ENCODE data around the gene RIT1.
A peak's percentile ranks its signal among the peaks of the same experiment; 100 is the strongest.
"Not testable (repeated sequence)": the region's sequence is repeated elsewhere in the genome, so short reads cannot be mapped to it uniquely, and the experiment has no call there.

Gene RIT1

DNA sequence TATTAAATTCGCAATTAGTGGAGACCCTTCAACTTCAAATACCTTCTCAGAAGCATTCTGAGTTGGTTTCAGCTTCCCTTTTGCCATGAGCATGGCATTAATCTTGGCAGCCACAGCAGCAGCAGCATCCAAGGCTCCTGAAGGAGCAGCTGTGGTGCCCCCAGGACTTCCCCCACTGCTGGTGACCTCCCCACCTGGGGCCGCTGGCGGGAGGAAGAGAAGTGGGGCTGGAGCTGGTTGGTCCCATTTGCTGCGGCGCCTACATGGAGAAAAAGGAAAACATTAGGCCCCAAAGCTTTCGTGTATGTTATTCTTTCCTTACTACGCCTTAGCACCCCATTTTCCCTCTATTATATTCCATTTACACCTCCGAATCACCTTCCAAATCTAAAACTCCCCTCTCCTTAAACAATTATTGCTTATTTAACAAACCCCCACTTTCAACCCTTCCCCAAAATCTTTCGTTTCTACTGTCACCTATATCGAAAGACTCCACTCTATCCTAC lies 22.5 kb upstream of the RIT1 start:
- DNase-seq: no peak

DNA sequence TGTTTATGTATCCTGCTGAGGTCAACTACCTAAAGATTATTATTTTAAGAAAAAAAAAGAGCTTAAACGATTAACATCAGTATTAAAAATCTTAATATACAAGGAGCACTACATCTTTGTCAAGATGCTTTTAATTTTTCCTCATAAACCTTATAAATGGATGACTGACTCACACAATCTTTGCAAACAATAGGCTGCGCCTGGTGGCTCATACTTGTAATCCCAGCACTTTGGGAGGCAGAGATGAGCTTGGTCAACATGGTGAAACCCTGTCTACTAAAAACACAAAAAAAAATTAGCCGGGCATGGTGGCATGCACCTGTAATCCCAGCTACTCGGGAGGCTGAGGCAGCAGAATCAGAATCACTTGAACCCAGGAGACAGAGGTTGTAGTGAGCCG lies 21.3 kb upstream of the RIT1 start:
- DNase-seq: no peak

DNA sequence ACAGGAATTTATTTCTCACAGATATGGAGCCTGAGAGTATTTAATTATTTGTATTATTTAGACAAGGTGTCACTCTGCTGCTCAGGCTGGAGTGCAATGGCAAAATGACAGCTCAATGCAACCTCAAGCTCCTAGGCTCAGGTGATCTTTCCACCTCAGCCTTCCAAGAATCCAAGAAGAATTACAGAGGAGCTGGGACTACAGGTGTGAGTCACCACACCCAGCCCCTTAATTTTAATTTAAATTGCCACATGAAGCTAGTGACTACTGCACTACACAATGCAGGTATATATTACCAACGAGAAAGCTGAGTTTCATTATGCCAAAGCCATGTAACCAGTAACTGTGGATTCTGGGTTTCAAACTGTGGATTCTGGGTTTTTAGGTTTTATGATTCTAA lies 20.9 kb upstream of the RIT1 start:
- no peak for DNase-seq

DNA sequence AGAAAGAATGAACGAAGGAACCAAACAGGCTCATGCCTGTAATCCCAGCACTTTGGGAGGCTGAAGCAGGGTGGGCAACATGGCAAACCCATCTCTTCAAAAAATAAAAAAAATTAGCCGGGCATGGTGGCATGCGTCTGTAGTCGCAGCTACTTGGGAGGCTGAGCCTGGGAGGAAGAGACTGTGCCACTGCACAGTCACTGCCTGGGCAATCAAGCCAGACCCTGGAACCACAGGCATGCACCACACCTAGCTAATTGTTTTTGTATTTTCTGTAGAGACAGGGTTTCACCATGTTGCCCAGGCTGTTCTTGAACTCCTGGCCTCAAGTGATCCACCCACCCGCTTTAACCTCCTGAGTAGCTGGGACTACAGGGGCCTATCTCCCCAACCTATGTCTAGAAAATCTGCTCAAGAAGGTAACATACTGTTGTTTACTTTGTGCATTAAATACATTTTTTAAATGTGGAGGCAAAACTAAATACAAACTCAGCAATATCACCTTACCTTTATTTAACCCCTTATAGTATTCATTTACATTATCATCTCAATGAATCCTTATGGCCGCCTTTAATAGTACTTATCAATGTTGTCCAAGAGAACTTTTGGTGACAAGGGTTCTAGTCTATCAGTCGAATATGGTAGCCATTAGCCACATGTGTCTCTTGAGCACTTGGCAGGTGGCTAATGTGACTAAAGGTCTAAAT lies 20.3 kb upstream of the RIT1 start:
- DNase-seq: no peak

DNA sequence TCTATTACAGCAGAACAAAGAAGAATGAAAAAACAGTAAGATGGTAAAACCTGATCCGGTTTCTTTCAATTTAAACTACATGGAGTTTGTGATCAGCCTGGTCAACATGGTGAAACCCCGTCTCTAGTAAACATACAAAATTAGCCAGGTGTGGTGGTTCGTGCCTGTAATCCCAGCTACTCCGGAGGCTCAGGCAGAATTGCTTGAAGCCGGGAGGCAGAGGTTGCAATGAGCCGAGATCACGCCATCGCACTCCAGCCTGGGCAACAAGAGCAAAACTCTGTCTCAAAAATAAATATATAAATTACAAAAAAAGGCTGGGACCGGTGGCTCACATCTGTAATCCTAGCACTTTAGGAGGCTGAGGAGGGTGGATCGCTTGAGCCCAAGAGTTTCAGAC lies 19.6 kb upstream of the RIT1 start:
- DNase-seq: not testable (repeated sequence)

DNA sequence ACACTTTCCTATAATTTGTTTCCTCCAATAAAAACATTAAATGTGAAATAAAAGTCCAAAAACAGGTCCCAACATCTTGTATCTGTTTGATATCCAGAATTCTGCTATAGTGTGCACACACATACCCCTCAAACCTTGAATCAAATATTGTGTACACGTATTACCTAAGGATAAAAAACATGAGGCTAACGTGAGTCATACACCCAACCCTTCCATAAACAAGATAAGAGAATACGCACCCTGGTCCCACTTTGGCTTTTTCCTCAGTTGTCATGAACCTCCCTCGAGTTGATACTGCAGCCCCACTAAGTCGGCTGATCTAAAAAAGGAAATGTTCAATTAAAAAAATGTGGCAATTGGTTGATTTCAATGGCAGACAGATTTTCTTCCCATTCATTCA lies 17.9 kb upstream of the RIT1 start:
- no peak for DNase-seq

DNA sequence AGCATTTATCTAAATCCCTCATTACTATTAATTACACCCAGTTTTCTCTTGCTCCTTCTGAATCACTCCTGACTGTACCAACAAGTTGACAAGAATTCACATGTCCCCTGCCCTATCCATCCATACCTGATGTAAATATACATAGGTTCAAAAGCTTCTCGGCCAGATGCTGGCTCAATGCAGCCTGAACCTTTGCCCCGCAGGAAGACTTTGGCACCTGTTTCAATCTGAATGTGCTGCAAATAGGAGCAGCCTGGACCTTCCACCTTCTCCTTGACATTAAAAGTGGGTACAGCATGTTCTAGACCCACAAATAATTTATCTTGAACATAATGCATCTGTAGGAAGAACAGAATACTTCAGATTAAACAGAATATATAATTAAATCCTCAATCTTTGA lies 14.4 kb upstream of the RIT1 start:
- no peak for DNase-seq

DNA sequence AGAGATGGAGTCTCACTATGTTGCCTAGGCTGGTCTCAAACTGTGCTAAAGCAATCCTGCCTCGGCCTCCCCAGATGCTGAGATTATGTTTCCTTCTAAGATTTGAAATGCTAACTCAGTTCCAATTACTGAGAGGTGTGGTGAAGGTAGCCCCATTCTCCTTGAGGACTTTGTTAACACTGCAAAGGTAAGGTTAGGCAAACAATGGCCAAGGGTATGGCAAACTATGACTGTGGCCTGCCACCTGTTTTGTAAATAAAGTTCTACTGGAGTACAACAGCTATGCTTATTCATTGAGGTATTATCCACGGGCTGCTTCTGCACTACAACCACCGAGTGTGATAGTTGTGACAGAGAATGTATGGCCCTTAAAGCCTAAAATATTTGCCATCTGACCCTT lies 9.6 kb upstream of the RIT1 start:
- no peak for DNase-seq

DNA sequence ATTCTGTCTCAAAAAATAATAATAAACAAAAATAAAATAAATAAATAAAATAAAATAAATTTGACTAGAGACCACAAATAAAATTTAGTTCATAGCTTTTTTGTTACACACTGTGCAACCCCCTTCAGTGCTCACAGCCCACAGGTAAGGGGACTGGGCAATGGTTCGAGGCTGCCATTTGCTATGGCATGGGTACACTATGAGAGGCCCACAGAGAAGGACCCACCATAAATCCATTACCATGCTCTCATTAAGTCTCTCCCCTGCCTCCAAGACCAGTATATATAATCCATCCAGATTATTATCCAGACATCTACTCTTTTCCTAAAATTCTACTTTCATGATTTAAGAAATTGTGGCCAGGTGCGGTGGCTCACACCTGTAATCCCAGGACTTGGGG lies 8.7 kb upstream of the RIT1 start:
- no peak for DNase-seq

DNA sequence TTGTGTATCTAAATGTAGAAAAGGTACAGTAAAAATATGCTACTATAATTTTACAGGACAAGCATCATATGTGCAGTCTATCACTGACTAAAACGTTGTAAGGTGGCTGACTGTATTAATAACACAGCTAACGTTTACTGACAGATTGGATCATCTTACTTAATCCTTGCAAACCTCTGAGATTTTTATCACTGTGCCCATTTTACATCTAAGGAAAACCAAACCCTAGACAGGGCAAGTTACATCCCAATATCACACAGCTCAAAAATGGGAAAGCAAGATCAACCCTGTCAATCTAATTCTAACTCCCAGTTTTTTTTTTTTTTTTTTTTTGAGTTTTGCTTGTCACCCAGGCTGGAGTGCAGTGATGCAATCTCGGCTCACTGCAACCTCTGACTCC lies 7.5 kb upstream of the RIT1 start:
- DNase-seq: no peak

DNA sequence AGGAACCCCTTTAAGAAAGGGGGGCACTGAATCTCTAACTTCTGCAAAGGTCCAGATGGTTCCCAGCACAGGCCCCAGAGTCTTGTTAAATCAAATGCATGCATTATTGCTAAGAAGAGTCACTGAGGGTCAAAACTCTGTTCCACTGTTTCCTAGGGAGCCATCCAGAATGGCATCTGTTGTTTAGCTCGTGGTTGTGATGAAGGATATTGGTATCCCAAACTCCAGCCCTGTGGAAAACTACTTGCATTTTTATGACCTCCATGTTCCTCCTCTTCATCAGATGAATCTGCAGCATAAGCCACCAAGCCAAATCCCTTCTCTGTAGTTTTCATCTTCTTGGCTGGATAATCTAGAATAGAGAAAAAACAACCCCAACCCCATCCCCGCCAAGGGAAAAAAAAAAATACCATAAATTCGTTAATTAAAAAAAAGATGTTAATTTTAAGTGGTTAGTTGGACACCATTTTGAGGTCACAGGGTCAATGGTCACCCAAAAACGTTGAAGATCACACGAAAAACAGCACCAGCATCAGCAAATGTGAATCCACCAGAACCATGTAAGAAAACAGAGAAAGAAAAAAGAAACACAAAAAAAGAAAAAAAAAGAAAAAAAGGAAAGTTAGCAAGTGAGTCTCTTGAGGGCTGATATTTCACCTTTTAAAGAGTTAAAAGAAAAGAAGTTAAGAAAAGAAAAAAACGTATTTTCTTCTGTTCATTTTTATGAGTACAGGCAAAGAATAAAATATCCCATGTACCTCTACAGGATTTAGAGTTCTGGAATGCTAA lies 3.0 kb upstream of the RIT1 start:
- DNase-seq: no peak

DNA sequence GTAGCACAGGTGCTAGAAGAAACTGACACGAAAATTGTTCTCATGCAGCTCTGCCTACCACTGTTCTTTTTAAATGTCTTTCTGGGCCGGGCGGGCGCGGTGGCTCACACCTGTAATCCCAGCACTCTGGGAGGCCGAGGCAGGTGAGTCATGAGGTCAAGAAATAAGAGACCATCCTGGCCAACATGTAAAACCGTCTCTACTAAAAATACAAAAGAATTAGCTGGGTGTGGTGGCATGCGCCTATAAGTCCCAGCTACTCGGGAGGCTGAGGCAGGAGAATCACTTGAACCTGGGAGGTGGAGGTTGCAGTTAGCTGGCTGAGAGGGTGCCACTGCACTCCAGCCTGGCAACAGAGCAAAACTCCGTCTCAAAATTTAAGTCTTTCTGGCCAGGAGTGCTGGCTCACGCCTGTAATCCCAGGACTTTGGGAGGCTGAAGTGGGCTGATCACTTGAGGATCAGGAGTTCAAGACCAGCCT lies 947 bp upstream of the RIT1 start:
- no peak for DNase-seq

DNA sequence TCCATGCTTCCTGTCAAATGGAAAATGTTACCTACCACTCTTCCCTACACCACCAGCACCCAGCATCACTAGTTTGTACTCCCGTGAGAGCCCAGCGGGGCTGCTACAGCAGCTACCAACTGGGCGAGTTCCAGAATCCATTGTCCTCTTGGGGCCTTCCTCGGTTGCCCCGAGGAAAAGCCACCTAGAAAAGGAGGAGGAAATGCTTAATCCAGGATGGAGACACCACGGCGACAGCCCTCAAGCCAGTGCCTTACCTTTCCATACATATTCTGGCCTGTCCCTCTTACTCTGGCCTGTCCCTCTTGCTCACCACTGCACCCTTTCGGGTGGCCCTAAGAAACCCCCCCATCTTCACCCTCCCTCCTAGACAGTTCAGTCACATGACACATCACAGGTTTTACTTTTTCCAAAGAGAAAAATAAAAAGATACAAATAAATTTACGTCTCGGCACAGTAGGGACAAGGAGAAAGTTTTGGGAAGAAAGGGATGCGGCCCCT lies 478 bp downstream of the RIT1 start:
- peak; percentile 31 for DNase-seq

DNA sequence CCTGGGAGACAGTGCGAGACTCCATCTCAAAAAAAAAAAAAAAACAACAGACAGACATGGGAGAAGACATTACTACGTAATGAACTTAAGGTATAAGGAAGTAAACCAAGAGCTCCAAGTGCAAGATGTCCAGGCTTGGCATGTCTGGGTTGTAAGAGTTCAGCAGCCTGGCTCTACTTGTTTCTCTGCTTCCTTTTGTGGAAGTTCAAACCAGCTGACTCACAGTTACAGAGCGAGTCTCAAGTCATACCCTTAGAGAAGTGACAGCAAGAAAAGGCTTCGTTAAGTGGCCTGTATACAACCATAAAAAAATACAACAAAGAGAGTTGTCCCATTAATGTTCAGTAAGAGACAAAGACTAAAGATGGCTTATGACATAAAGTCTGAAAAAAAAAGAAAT lies 1.3 kb downstream of the RIT1 start:
- DNase-seq: peak; percentile 89

DNA sequence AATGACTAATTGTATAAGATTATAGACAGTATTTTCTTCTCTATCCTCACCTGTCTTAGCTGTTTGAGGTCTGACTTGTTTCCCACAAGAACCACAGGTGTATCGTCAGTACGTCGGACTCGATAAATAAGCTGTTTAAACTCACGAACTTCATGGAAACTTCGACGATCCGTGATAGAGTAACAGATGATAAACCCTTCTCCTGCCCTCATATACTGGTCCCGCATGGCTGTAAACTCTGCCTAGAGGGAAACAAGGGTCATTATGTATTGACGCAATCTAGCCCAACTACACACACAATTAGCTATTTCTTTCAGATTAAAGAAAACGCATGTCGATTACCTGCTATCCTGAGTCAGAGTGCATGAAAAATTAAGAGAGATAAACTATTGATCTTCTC lies 6.9 kb downstream of the RIT1 start:
- no peak for DNase-seq

DNA sequence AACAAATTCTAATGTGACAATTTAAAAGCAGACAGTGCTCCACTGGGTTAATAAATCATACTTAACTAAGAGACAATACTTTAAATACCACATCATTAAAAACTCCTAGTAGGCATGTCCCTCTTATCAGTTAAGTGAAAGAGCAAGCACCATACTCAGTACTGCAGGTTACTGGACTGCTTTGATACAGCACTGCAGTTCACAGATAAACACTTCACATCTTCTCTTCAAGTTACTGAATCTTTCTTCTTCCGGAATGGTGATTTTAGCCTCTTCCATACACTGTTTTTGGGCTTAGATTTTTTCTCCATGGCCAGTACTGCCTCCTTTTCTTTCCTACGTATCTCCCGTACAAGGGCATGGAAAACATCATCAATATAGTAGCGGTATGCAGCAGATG lies 11.0 kb downstream of the RIT1 start:
- DNase-seq: no peak

DNA sequence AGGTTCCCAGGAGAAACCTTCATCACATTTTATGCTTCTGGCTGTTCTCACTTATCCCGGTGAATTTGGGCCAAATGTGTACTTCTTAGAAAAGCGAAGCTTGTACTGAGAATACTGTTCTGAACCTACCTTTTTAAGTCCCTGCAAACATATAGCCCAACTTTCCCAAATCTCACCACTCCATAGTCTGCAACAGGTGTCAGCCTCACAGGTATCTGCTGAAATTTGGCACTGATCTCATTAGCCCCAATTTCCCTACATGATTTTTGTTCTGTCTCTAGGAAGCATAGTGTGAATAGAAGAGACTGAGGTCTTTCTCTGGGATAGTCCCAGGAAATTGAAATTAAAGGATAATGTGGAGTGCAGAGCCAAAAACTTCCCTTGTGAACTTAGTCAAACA lies 11.5 kb downstream of the RIT1 start:
- DNase-seq: no peak

DNA sequence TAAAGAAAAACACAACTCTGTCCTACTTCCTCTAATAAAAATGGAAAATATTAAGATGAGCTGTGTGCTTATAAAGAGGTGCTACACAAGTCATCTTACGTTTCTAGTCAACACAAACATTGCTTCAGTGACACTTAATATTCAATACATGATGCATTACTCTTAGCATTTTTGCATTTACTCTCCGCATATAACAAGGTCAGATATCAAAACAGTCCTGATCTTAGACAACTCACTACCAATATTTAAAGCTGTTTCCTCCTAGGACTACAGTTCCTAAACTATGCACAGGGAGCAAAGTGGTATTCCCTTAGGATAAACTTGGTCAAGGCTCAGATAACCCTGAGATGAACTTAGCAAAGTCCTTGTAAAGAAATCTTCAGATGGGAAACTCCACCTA lies 12.3 kb downstream of the RIT1 start:
- no peak for DNase-seq

DNA sequence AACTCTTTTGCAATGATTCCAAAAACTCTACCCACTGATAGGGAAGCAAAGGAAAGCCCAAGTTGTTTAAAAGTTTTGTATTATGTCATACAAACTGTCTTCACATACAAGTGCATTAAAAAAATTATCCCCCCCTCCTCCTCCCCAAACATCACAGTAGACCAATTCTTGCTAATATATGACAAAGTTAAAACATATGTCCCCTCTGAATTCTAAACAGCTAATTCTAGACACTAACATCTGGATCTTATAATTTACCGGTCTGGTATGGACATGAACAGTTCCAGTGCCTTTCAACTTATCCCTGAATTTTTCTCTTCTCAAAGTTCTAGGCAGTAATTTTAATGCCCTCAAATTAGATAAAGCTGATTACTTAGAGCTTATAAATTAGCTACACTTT lies 13.4 kb downstream of the RIT1 start:
- DNase-seq: no peak

DNA sequence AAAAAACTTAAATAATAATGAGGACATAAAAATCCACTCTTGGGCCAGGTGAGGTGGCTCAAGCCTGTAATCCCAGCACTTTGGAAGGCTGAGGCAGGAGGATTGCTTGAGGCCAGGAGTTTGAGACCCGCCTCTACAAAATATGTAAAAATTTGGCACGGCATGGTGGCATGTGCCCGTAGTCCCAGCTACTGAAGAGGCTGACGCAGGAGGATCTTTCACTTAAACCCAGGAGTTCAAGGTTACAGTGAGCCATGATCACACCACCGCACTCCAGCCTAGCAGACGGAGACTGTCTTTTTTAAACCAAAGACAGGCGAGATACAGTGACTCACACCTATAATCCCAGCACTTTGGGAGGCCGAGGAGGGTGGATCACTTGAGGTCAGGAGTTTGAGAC lies 14.7 kb downstream of the RIT1 start:
- DNase-seq: not testable (repeated sequence)

DNA sequence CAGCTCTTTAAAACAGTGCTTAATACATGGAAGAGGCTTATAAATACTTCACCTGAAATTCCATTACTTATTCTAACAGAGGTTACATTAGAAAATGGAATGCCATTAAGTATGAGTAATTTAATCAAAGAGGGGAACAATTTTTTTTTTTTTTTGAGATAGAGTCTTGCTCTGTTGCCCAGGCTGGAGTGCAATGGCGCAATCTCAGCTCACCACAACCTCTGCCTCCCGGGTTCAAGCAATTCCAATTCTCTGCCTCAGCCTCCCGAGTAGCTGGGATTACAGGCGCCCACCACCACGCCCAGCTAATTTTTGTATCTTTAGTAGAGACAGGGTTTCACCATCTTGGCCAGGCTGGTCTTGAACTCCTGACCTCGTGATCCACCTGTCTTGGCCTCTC lies 15.5 kb downstream of the RIT1 start:
- DNase-seq: not testable (repeated sequence)

DNA sequence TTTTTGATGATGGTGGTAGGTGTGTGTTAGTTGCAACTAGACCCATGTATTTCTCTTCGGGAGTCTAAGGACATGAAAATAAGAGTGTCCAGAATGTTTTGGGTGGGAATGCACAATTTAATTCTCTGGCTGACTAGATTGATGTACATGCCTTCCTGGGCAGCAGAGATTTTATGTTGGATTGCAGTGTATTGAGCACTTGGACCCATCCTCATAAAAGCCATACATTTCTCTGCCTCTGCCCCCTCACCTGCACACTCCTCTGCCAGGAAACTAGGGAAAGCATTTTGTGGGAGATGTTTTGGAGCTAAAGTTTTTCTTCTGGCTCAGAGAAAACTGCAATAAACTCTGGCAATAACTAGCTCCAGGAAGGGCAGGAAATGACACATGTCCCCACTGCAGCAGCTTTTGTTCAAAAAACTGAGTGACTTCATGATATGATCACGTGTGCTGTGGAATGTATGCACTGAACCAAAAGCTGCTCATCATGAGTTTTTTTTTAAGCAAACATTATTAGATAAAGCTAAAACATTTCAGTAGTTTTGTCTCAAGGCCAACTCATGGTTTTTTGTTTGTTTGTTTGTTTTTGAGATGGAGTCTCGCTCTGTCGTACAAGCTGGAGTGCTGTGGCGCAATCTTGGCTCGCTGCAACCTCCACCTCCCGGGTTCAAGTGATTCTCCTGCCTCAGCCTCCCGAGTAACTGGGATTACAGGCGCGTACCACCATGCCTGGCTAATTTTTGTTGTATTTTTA lies 17.6 kb downstream of the RIT1 start:
- peak; percentile 77 for DNase-seq

DNA sequence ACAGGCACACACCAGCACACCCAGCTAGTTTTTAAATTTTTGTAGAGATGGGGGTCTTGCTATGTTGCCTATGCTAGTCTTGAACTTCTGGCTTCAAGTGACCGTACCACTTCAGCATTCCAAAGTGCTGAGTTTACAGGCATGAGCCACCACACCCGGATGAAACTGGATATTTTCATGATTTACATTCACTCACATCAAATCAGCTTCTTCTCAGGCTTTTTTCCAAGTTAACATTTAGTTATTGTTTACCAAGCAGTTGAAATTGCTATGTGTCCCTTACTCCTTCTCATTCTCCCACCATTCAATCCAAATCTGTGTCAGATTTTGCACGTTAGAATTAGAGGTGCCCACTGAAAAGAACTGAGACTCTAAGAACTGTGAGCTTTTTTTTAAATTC lies 18.4 kb downstream of the RIT1 start:
- no peak for DNase-seq

DNA sequence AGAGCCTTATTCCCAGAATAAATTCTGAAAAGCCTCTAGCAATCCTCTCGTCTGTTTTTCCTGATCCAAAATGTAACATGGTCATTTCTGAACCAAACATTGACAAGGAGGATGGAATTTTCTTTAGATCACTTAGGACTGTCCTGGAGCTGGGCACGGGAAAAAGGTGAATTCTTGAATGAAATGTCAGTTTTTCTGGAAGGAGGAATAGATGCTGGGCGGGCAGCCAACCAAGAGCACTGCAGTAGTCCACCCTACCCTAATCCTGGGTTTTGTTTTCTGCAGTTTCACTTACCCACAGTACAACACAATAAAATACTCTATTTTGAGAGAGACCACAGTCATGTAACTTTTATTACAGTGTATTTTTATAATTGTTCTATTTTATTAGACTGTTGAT lies 20.9 kb downstream of the RIT1 start:
- DNase-seq: no peak

Measured in inflammatory macrophage treated with lipopolysaccharide for 4 hours (primary cell).